Measurements from ENCODE around the gene HSPA9.

DNA sequence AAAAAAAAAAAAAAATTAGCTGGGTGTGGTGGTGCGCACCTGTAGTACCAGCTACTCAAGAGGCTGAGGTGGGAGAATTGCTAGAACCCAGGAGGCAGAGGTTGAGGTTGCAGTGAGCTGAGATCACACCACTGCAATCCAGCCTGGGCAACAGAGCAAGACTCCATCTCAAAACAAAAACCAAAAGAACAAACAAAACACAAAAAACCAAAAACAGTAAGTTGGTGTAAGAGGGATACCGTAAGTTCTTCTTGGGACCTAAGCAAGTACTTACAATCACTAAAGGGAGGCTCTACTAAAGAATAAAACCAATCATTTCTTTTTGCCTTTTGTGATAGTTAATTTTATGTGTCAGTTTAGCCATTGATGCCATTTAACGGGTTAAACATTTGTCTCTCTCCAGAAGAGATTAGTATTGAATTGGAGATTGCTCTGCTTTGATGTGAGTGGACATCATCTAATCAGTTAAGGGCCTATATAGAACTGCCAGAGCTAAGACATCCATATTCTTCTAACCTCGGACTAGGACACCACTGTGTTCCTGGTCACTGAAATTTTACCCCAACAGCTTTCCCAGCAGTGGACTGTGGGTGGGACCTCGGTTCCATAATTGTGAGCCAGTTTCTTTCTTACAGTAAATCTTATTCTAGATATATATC lies 21.6 kb downstream of the HSPA9 start:
- TF ChIP-seq CTCF (IDR thresholded peaks at IDR 0.05), result no peak
- TF ChIP-seq POLR2AphosphoS5 (IDR thresholded peaks at IDR 0.05), result no peak

All from transverse colon (tissue), 4 donors.